ELR (cell line): ENCODE results near the gene WWC2.
"Not testable (repeated sequence)": the region's sequence is repeated elsewhere in the genome, so short reads cannot be mapped to it uniquely, and the experiment has no call there.

Source experiments
- DNase-seq: peaks from one replicate; pipeline ENCODE4 v3.0.0-alpha.2; 2015; ENCODE audit warnings: low read depth

The WWC2 gene

DNA sequence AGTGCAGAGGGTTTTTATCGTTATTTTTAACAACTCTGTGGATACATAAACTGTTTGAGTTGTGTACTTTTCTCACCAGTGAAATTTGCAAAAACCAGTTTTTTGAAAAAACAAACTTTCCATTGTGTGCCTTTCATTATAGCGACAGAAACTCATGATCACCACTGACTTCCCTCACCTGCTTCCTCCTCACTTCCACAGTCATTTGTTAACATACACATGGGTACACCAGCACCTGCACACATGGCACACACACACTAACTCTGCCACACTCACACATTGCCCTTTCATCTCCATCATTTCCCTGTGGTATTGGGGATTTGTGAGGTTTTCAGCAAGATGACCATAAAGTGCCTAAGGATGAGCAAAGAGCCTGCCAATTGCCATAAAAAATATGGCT is 200.4 kb downstream of the WWC2 start:
- DNase-seq, result no peak

DNA sequence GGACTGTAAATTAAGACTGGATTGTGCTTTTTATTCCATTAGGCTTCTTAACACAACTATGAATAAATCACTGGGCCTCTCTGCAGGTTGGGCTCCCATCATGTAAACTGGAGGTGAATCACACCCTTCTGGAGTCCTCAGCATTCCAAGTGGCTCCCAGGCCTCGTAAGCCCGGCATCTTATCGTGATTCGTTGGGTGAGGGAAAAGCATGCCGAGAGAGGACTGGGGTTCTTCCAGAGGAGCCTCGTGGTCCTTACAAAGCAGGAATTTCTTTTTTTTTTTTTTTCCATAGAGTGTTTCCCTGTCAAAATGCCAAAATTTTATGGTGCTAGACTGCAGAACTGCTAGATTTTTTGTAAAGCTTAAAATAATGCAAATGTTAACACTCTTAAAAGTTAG is 201.0 kb downstream of the WWC2 start:
- peak; percentile 6 for DNase-seq

- no peak for DNase-seq
Observed at GRCh38 chr4:183300655-183301054, 201.6 kb downstream of the WWC2 start.

- no peak for DNase-seq
Observed at GRCh38 chr4:183303301-183303700, 204.2 kb downstream of the WWC2 start.

GRCh38 chr4:183304067-183304466 is 205.0 kb downstream of the WWC2 start:
- no peak for DNase-seq

DNA sequence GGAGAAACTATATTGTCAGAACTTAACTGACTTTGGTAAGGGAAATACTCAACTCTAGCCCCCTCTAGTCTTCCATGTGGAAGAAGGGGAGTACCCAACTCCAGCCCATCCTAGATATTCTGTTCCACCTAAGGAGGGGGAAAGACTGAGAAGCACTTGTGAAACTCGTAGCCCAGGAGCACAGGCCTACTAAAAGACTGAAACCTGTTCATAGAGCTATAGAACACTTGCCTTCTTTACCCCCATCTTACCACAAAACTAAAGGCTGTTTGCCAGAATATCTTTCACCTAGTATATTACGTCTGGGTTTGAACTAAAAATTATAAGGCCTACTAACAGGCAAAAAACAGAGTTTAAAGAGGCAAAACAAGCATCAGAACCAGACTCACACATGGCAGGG is 205.5 kb downstream of the WWC2 start:
- DNase-seq, result no peak

GRCh38 chr4:183306811-183307210 is 207.8 kb downstream of the WWC2 start:
- no peak for DNase-seq

- no peak for DNase-seq
Observed at GRCh38 chr4:183312841-183313240, 213.8 kb downstream of the WWC2 start.

GRCh38 chr4:183314336-183314735 is 215.3 kb downstream of the WWC2 start:
- DNase-seq, result no peak

DNA sequence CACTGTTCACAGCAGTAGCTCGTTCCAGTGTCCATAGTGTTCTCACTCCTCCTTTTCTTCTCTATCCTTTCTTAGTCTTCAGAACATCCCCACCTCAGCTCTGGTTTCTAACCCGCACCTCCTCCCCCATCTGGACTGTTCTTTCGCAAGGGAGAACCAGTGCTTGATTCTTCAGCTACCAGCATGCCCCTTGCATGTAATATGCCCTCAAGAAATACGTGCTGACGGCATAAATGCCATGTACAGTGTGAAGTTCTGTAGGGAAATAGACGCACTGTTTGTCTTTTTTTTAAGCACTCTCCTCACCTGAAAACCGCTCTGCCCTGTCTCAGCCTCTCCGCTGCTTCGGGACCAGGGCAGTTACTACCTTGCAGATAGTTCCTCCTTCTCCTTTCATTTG is 215.7 kb downstream of the WWC2 start:
- DNase-seq, result no peak

DNA sequence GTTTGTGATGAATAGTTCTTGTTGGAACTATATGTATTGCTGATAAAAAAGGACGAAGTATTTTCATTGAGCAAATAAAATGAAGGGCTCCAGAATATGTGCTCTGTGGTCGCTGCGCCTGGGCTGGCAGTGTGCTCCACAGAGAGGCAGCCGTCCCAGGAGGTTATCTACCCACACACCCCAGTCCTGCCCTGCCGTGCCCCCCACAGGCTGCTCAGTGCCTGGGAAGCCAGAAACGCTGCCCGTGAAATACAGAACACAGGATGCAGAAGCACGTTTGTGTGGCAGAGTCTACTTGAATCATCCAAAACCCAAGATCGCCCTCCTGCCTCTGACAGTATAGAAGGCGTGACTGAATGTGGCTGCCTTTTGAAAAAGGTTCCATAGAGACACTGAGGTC is 219.6 kb downstream of the WWC2 start:
- no peak for DNase-seq

GRCh38 chr4:183320211-183321059 is 221.4 kb downstream of the WWC2 start, which contains the start of gene CLDN22:
TSS of gene CLDN22 (minus strand) at chr4:183320276. CDS start at chr4:183320218, 58 bp downstream.
- DNase-seq, result no peak

GRCh38 chr4:183321079-183321478 is 222.0 kb downstream of the WWC2 start:
- DNase-seq, result no peak

GRCh38 chr4:183321516-183321915 is 222.5 kb downstream of the WWC2 start:
- no peak for DNase-seq

GRCh38 chr4:183322326-183322725 is 223.3 kb downstream of the WWC2 start, which contains the start of gene CLDN24:
TSS of gene CLDN24 (minus strand) at chr4:183322426. CDS start at chr4:183322426, 0 bp downstream.
- DNase-seq, result no peak

- no peak for DNase-seq
Observed at GRCh38 chr4:183323295-183323694, 224.2 kb downstream of the WWC2 start.

DNA sequence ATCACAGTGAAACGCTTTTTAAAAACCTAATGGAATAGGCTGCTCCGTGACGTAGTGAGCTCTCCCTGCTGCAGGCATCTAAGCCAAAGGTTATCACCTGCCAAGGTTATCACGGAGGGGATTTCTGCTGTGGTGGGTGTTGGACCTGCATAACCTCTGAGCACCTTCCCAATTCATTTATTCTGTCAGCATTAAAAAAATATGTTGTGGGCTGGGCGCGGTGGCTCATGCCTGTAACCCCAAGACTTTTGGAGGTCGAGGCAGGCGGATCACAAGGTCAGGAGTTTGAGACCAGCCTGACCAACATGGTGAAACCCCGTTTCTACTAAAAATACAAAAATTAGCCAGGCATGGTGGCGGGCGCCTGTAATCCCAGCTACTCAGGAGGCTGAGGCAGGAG is 225.0 kb downstream of the WWC2 start:
- not testable (repeated sequence) for DNase-seq

DNA sequence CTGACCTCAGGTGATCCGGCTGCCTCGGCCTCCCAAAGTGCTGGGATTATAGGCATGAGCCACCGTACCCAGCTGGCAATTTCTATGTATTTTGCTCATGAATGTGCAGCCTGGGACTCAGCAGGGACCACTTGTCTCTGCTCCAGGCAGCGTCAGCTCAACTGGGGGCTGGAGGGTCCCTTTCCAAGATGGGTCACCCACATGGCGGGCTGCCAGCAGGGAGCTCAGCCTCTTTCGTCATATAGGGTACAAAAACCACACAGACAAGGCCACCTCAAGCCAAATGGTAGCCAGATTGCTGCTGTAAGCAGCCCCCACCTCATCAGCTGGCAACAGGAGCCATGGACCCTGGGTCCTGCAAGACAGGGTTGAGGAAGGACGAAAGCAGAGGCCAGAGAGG is 225.6 kb downstream of the WWC2 start:
- no peak for DNase-seq

DNA sequence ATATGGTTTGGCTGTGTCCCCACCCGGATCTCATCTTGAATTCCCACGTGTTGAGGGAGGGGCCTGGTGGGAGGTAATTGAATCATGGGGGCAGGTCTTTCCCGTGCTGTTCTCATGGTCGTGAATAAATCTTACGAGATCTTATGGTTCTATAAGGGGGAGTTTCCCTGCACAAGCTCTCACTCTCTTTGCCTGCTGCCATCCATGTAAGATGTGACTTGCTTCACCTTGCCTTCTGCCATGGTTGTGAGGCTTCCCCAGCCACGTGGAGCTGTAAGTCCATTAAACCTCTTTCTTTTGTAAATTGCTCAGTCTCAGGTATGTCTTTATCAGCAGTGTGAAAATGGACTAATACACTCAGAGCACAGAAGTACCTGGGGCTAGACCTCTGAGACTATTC is 227.3 kb downstream of the WWC2 start:
- not testable (repeated sequence) for DNase-seq

GRCh38 chr4:183326853-183327252 is 227.8 kb downstream of the WWC2 start:
- DNase-seq, result peak; percentile 46

GRCh38 chr4:183327827-183328226 is 228.8 kb downstream of the WWC2 start:
- no peak for DNase-seq

DNA sequence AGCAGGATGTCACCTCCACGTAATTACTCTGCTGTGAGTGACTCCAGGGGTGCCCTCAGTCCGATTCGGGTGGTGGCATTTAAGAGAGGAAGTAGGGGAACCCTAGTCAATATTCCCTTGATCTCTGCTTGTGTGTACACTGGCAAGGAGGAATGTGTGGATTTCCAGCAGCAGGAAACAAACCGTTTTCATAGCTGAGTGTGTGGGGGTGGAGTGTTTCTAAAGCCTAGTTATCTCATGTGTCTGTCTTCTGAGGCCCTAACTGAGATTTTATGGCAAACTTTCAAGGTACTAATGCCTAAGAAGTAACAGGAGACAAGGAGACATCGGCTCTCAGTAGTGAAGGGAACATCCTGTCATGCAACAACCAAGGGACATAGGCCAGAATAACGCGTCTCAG is 229.8 kb downstream of the WWC2 start:
- no peak for DNase-seq

GRCh38 chr4:183329244-183329643 is 230.2 kb downstream of the WWC2 start:
- no peak for DNase-seq
